Measurements from ENCODE around the gene FDXR. TPM values are rescaled to one million over a fixed set of nuclear protein-coding genes. Genes with fewer than 3 reads are reported as not detected.

Gene FDXR
- total and polyA plus RNA-seq, 2 of the 8 experiments (the other 6 are each of a cell fraction or from before 2014, with no cell fraction given) = 24.2 to 31.4 TPM

- peak in 1 of 2 experiments; percentile 55 for DNase-seq (ENCODE audit: low read depth in 1 of 2, low spot score in 2 of 2)
- Histone ChIP-seq H3K23ac (ENCODE audit: insufficient read length) (no peak overlapping the region), H3K4me2 (ENCODE audit: insufficient read depth in 1 of 2, low read depth in 2 of 2, low read length in 2 of 2) (peak overlapping the region; percentile 23 to 68; a peak in 2 of 4 replicates)
These were observed 29.5 kb downstream of the FDXR start for GRCh38 chr17:74843352-74843627.

More at GRCh38 chr17:74843352-74843627, 29.5 kb downstream of the FDXR start:
- ChIA-PET CTCF (ENCODE audit: partially characterized antibody) (interaction anchor here (0.8 to 99.6 kb wide), 13 partner anchors 0 to 226 kb away, joined by 3 to 2981 read pairs (median 5); partner anchors contain the start of genes FDXR, GRIN2C, NAT9 and OTOP2), POLR2A (ENCODE audit: partially characterized antibody) (interaction anchor here (0.9 to 4.2 kb wide), 2 partner anchors 9 to 30 kb away, joined by 3 to 23 read pairs; partner anchors contain the start of gene FDXR)
- no peak overlapping the region for H4K8ac ChIP-seq (ENCODE audit: extremely low read depth, insufficient read depth, low read length)
- no peak overlapping the region for H3K27ac ChIP-seq (ENCODE audit: low read depth, low read length)
- no peaks in the 10 kb centered on the region for H3K9me3 ChIP-seq (ENCODE audit: insufficient read depth in 2 of 2, low read depth in 1 of 2, low read length in 1 of 2)
- peaks cover 17 to 59% (median 44%) of the 10 kb centered on the region in 4 experiments for H3K27me3 ChIP-seq (replicated peaks in 1 of 4; ENCODE audit: control insufficient read depth in 3 of 4, extremely low read depth in 1 of 4, insufficient read depth in 3 of 4, low read length in 3 of 4)
- no peak overlapping the region; the same call in 1 of the 2 replicates for H2BK12ac ChIP-seq (ENCODE audit: low read depth, low read length)
- H3K23me2 ChIP-seq (ENCODE audit: low read depth, low read length) = peaks cover 3% of the 10 kb centered on the region; the same call in 1 of the 2 replicates
- H2AFZ ChIP-seq (ENCODE audit: low read length) = no peak overlapping the region
- H3K36me3 ChIP-seq (ENCODE audit: control insufficient read depth in 2 of 4, insufficient read depth in 4 of 4, low read length in 3 of 4) = no peaks in the 10 kb centered on the region
- no peak overlapping the region for H3K9ac ChIP-seq (replicated peaks in 1 of 4; ENCODE audit: extremely low read depth in 1 of 4, low read depth in 3 of 4, low read length in 3 of 4)
- no peak for FAIRE-seq
- TF ChIP-seq ATF2 (IDR thresholded peaks at IDR 0.05; ENCODE audit: low read length) (no peak), E2F6 (IDR thresholded peaks at IDR 0.05) (no peak), BCL11A (IDR thresholded peaks at IDR 0.05; ENCODE audit: low read depth in 2 of 2, low read length in 2 of 2) (no peak), TAF1 (IDR thresholded peaks at IDR 0.05; ENCODE audit: low read depth, low read length) (no peak), KDM4A (IDR thresholded peaks at IDR 0.05; ENCODE audit: low read depth, low read length, severe bottlenecking) (peak; percentile 5)
- no peak overlapping the region for H4K5ac ChIP-seq (ENCODE audit: insufficient read length, low read depth, low read length)
- no peak overlapping the region for H3K18ac ChIP-seq (ENCODE audit: extremely low read depth, low read length)
- H3K4ac ChIP-seq (replicated peaks; ENCODE audit: insufficient read length, low read depth, low read length) = no peak overlapping the region
- no peaks in the 10 kb centered on the region for H3K79me2 ChIP-seq (ENCODE audit: control insufficient read depth in 1 of 2, insufficient read depth in 2 of 2, low read length in 2 of 2)
- WGBS, 2 experiments (ENCODE audit: extremely low coverage in 1 of 2, insufficient coverage in 1 of 2, insufficient read length in 1 of 2, insufficient replicate concordance in 2 of 2, low coverage in 1 of 2, low lambda C conversion rate in 2 of 2, missing lambda C conversion rate in 1 of 2) = 66% methylated on average over 10 of the region's 26 CpGs; no CpG with 5 or more reads in 1 of the 2 experiments
- H2AK5ac ChIP-seq (ENCODE audit: low read depth, low read length) = no peak overlapping the region
- H2BK15ac ChIP-seq (ENCODE audit: low read length) = no peak overlapping the region
- H3K79me1 ChIP-seq (ENCODE audit: low read depth, low read length) = no peaks in the 10 kb centered on the region
- no peak overlapping the region for H2BK20ac ChIP-seq (ENCODE audit: low read length)
- no peak overlapping the region for H2BK5ac ChIP-seq (ENCODE audit: low read depth, low read length)
- H3K56ac ChIP-seq (replicated peaks; ENCODE audit: insufficient read length, low read depth, low read length) = no peak overlapping the region
- H3K14ac ChIP-seq (ENCODE audit: insufficient read length) = no peak overlapping the region
- H4K20me1 ChIP-seq (replicated peaks in 1 of 2; ENCODE audit: control insufficient read depth in 1 of 2, insufficient read depth in 2 of 2, low read length in 2 of 2) = peaks cover 11 to 15% of the 10 kb centered on the region in 2 experiments
- peaks cover 0 to 29% (median 14%) of the 10 kb centered on the region in 4 experiments; a peak in 6 of 7 replicates for H3K4me1 ChIP-seq (replicated peaks in 1 of 4; ENCODE audit: control insufficient read depth in 3 of 4, insufficient read depth in 4 of 4, low read length in 3 of 4)
- H2BK120ac ChIP-seq (replicated peaks; ENCODE audit: low read depth, low read length) = no peak overlapping the region
- peak overlapping the region in 1 of 4 experiments; percentile 57; a peak in 3 of 8 replicates for H3K4me3 ChIP-seq (ENCODE audit: extremely low read depth in 1 of 4, insufficient read depth in 2 of 4, low read depth in 3 of 4, low read length in 4 of 4)
- H4K91ac ChIP-seq (replicated peaks; ENCODE audit: insufficient read length, low read length) = no peak overlapping the region

Data from H1 (cell line).